Keratinocyte (primary cell): ENCODE measurements around the gene RNF44. TPM values are rescaled to one million over a fixed set of nuclear protein-coding genes. Genes with fewer than 3 reads are reported as not detected.

Source experiments
- DNase-seq: peaks from one replicate; pipeline ENCODE4 v3.0.0-alpha.2; 2011; ENCODE audit warnings: low read depth, missing footprints, low spot score
- FAIRE-seq: peaks from 2 replicates; lab custom pipeline; 2011; peaks lifted over from hg19 to GRCh38; lab: Jason Lieb, UNC
- H2AFZ ChIP-seq: 2 replicates; pipeline ENCODE4 v1.6.0; 2012; ENCODE audit warnings: low read length, control low read depth, inconsistent platforms; ENCODE audit not compliant: control insufficient read depth
- H3K27ac ChIP-seq: 2 replicates; pipeline ENCODE4 v1.5.1; 2011; ENCODE audit warnings: low read length; ENCODE audit not compliant: control insufficient read depth, insufficient read depth
- H3K27me3 ChIP-seq: 3 replicates; pipeline ENCODE4 v1.6.0; 2011; ENCODE audit warnings: low read length; ENCODE audit not compliant: control insufficient read depth, insufficient read depth; ENCODE audit errors: extremely low read depth
- H3K36me3 ChIP-seq, 2 experiments: 2 replicates in 1 of 2; 3 replicates in 1 of 2; pipeline ENCODE4 v1.5.1; 2011; ENCODE audit warnings: low read length in 2 of 2, mild to moderate bottlenecking in 1 of 2; ENCODE audit not compliant: control insufficient read depth in 2 of 2, insufficient read depth in 2 of 2; ENCODE audit errors: extremely low read depth in 1 of 2
- H3K4me1 ChIP-seq: 3 replicates; pipeline ENCODE4 v1.5.1; 2011; ENCODE audit warnings: low read length; ENCODE audit not compliant: control insufficient read depth, insufficient read depth; ENCODE audit errors: extremely low read depth
- H3K4me2 ChIP-seq: 3 replicates; pipeline ENCODE4 v1.6.0; 2011; ENCODE audit warnings: low read depth, low read length; ENCODE audit not compliant: control insufficient read depth, insufficient read depth; ENCODE audit errors: extremely low read depth
- H3K4me3 ChIP-seq, 3 experiments: fragments of 200-600 bp in 1 of 3; sonication (generic) in 1 of 3; 2 replicates in 2 of 3; 3 replicates in 1 of 3; pipeline ENCODE4 v1.5.1; 2011 to 2016; ENCODE audit warnings: low read length in 3 of 3, mild to moderate bottlenecking in 3 of 3, control low read depth in 2 of 3, inconsistent platforms in 1 of 3, low read depth in 1 of 3, mixed read lengths in 1 of 3, mixed run types in 1 of 3, moderate library complexity in 1 of 3; ENCODE audit not compliant: control insufficient read depth in 2 of 3, insufficient read depth in 2 of 3; ENCODE audit errors: extremely low read depth in 1 of 3
- H3K79me2 ChIP-seq: 2 replicates; pipeline ENCODE4 v1.6.0; 2012; ENCODE audit warnings: low read length; ENCODE audit not compliant: control insufficient read depth, insufficient read depth
- H3K9ac ChIP-seq: 3 replicates; pipeline ENCODE4 v1.6.0; 2011; ENCODE audit warnings: low read length; ENCODE audit not compliant: control insufficient read depth, insufficient read depth; ENCODE audit errors: extremely low read depth
- H3K9me1 ChIP-seq: 3 replicates; pipeline ENCODE4 v1.6.0; 2011; ENCODE audit warnings: low read length; ENCODE audit not compliant: control insufficient read depth, insufficient read depth; ENCODE audit errors: extremely low read depth
- H3K9me3 ChIP-seq: 2 replicates; pipeline ENCODE4 v1.5.1; 2012; ENCODE audit warnings: low read depth, low read length; ENCODE audit not compliant: control insufficient read depth
- H4K20me1 ChIP-seq: 3 replicates; pipeline ENCODE4 v1.6.0; 2011; ENCODE audit warnings: low read length; ENCODE audit not compliant: control insufficient read depth, insufficient read depth; ENCODE audit errors: extremely low read depth
- EZH2 ChIP-seq: IDR thresholded peaks from one replicate; pipeline ENCODE4 v1.6.1; 2012; ENCODE audit warnings: inconsistent platforms, mild to moderate bottlenecking, low read length, moderate library complexity
- dilution Hi-C: fragments of 300-500 bp; cut with MboI; formaldehyde crosslinking; loops from one replicate; pipeline ENCODE4 v1.7.0; 2020; ENCODE audit warnings: low sequenced_read_pairs; ENCODE audit not compliant: extremely low pct_ligation_motif_present
- polyA plus RNA-seq, 5 experiments: library from polyadenylated mRNA; depleted of rRNA in 3 of 5; stranded (reverse) in 3 of 5; stranded (forward) in 1 of 5; unstranded in 1 of 5; fragments of >200 nt; gene quantifications; 1 replicate in 1 of 5; 2 replicates in 3 of 5; 3 replicates in 1 of 5; pipeline versions ENCODE4 v1.2.1 to v1.2.3, GENCODE V29; 2011 to 2012; ENCODE audit warnings: missing spikeins in 2 of 5, low read depth in 1 of 5, low replicate concordance in 1 of 5
- TF ChIP-seq, protein P1 (sequence below), 3 experiments: IDR thresholded peaks in 1 of 3; conservative IDR thresholded peaks in 1 of 3; optimal IDR thresholded peaks in 1 of 3; 2 replicates in 2 of 3; 3 replicates in 1 of 3; pipeline versions ENCODE3 to v1.5.1; 2011; ENCODE audit warnings: low read length in 3 of 3, mild to moderate bottlenecking in 3 of 3, moderate library complexity in 2 of 3, control low read depth in 1 of 3, inconsistent platforms in 1 of 3; ENCODE audit not compliant: insufficient read depth in 2 of 3; ENCODE audit errors: extremely low read depth in 1 of 3

RNF44 gene
- polyA plus RNA-seq, 1 donor (not counting 4 experiments of a cell fraction or from before 2014, with no cell fraction given) = 5.3 TPM

DNA sequence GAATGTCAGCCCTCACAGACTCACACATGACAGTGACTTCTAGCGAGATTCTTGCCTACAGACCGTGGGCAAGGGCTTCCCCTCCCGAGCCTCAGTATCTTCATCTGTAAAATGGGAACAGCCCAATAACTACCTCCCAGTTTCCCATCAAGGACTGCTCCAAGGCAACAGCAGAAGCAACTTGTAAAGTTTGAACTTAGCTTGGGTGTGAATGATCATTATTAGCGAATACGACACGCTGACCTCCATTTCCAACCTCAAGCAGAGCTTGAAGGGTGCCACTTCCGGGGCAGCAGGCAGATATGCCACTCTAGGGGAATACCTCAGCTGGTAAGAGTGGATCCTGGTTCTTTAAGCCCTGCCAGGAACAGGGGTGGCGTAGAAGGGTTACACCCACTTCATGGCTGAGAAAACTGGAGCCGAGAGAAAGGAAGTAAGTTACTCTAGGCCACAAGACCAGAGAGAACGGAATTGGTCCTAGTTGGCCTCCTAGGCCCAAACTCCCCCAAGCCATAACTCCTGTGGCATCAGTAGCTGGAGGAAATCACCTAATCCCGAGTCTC lies 2.0 kb downstream of the RNF44 start:
- dilution Hi-C loops = no loop called here
- peak overlapping the region; percentile 98 for H3K27ac ChIP-seq
- H3K9me3 ChIP-seq = no peaks in the 10 kb centered on the region
- no peak for FAIRE-seq
- H3K4me3 ChIP-seq = peak overlapping the region; percentile 66 to 95 (median 94)
- H3K9ac ChIP-seq = peak overlapping the region; percentile 97
- no peak overlapping the region for H2AFZ ChIP-seq
- H3K36me3 ChIP-seq = peaks cover 0 to 17% of the 10 kb centered on the region in 2 experiments
- TF ChIP-seq EZH2 = no peak
- TF ChIP-seq, protein P1, sequence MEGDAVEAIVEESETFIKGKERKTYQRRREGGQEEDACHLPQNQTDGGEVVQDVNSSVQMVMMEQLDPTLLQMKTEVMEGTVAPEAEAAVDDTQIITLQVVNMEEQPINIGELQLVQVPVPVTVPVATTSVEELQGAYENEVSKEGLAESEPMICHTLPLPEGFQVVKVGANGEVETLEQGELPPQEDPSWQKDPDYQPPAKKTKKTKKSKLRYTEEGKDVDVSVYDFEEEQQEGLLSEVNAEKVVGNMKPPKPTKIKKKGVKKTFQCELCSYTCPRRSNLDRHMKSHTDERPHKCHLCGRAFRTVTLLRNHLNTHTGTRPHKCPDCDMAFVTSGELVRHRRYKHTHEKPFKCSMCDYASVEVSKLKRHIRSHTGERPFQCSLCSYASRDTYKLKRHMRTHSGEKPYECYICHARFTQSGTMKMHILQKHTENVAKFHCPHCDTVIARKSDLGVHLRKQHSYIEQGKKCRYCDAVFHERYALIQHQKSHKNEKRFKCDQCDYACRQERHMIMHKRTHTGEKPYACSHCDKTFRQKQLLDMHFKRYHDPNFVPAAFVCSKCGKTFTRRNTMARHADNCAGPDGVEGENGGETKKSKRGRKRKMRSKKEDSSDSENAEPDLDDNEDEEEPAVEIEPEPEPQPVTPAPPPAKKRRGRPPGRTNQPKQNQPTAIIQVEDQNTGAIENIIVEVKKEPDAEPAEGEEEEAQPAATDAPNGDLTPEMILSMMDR (optimal IDR thresholded peaks at IDR 0.05 in 1 of 3, IDR thresholded peaks at IDR 0.05 in 1 of 3, conservative IDR thresholded peaks at IDR 0.05 in 1 of 3; ENCODE audit: extremely low read depth in 1 of 3, insufficient read depth in 2 of 3, low read length in 3 of 3) = no peak
- DNase-seq = no peak
- peaks cover 4% of the 10 kb centered on the region for H3K9me1 ChIP-seq
- no peaks in the 10 kb centered on the region for H4K20me1 ChIP-seq
- peak overlapping the region; percentile 94 for H3K4me2 ChIP-seq
- peaks cover 37% of the 10 kb centered on the region for H3K4me1 ChIP-seq
- peaks cover 36% of the 10 kb centered on the region for H3K79me2 ChIP-seq
- H3K27me3 ChIP-seq = no peaks in the 10 kb centered on the region

DNA sequence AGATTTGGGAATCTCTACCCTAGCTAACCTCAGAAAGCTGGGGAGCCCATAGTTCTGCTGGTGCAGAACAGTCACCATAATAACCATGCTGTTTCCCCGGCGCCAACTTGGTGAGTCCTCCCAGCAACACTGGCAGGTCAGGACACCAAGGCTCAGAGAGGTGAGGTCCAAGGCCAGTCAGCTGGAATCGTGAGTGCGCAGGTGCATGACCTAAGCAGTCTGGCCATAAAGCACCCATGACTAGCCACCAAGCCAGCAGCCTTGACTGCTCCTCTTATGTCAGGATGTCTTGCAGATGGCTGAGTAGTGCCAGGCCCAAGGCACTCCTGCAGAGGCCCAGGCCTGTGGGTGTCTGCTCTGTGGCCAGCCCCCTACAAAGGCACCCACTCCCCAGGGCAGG lies 2.6 kb downstream of the RNF44 start:
- FAIRE-seq (peak; percentile 9), DNase-seq (no peak)
- Histone ChIP-seq H3K27me3 (no peaks in the 10 kb centered on the region), H3K4me1 (peaks cover 37% of the 10 kb centered on the region), H3K4me2 (peak overlapping the region; percentile 94), H3K4me3 (peak overlapping the region in 2 of 3 experiments; percentile 18 to 66), H4K20me1 (no peaks in the 10 kb centered on the region), H3K27ac (peak overlapping the region; percentile 98), H3K9ac (peak overlapping the region; percentile 35), H3K9me1 (peaks cover 4% of the 10 kb centered on the region), H3K79me2 (peaks cover 36% of the 10 kb centered on the region), H2AFZ (no peak overlapping the region), H3K36me3 (peaks cover 2 to 19% of the 10 kb centered on the region in 2 experiments), H3K9me3 (no peaks in the 10 kb centered on the region)
- TF ChIP-seq, protein P1 (optimal IDR thresholded peaks at IDR 0.05 in 1 of 3, IDR thresholded peaks at IDR 0.05 in 1 of 3, conservative IDR thresholded peaks at IDR 0.05 in 1 of 3; ENCODE audit: extremely low read depth in 1 of 3, insufficient read depth in 2 of 3, low read length in 3 of 3) = no peak
- TF ChIP-seq EZH2 = no peak
- dilution Hi-C loops = no loop called here
